ENCODE measurements around the gene RSPH6A. TPM values are rescaled to one million over a fixed set of nuclear protein-coding genes. Genes with fewer than 3 reads are reported as not detected.
A peak's percentile ranks its signal among the peaks of the same experiment; 100 is the strongest.

Gene RSPH6A
- total RNA-seq, 6 donors from 2014 or later, result 0.15 to 5.2 (median 0.32) TPM; not detected in 2

DNA sequence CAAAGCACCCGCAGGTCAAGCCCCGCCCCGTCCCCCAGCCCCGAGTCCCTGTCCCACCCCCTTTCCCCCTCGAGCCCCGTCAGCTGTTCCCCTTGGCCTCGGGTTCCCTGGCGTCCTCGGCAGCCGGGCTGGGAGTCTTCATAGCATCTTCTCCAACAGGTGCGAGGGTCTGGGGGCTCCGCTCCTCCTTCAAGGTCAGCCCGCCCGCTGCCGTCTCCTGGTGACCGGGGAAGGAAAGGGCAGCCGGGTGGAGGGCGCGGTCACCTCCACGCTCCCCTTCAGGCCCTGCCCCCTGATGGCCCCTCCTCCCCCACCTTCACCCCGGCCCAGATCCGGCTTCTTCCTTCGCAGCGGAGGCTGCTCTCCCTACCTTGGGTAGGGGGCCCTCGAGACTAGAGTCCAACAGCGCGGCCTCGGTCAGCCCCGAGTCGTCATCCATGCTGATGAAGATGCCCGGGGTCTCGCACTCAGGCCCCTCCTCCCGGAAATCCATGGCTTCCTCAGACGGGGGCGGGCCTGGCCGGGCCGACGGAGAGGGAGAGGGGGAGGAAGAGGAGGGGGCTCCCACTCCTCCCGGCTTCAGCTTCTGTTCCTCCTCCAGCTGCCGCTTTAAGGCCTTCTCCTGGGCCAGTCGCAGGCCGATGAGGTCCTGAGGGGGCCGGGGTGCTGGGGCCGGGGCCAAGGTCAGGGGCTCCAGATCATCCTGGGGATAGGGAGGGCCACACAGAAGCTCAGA, 541 bp upstream of the RSPH6A start:
- H3K4me1 ChIP-seq, result peaks cover 0 to 16% (median 2%) of the 10 kb centered on the region in 4 donors
- H3K27ac ChIP-seq, result no peak overlapping the region
- ATAC-seq (ENCODE audit: low FRiP score in 2 of 2), result no peak
- peak in 1 of 2 donors; percentile 75 for DNase-seq
- peaks cover 0 to 23% (median 14%) of the 10 kb centered on the region in 4 donors for H3K36me3 ChIP-seq
- no peak for TF ChIP-seq EP300 (IDR thresholded peaks at IDR 0.05)
- no peak for TF ChIP-seq POLR2AphosphoS5 (IDR thresholded peaks at IDR 0.05)
- TF ChIP-seq, protein P1, sequence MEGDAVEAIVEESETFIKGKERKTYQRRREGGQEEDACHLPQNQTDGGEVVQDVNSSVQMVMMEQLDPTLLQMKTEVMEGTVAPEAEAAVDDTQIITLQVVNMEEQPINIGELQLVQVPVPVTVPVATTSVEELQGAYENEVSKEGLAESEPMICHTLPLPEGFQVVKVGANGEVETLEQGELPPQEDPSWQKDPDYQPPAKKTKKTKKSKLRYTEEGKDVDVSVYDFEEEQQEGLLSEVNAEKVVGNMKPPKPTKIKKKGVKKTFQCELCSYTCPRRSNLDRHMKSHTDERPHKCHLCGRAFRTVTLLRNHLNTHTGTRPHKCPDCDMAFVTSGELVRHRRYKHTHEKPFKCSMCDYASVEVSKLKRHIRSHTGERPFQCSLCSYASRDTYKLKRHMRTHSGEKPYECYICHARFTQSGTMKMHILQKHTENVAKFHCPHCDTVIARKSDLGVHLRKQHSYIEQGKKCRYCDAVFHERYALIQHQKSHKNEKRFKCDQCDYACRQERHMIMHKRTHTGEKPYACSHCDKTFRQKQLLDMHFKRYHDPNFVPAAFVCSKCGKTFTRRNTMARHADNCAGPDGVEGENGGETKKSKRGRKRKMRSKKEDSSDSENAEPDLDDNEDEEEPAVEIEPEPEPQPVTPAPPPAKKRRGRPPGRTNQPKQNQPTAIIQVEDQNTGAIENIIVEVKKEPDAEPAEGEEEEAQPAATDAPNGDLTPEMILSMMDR (IDR thresholded peaks at IDR 0.05), result no peak
- TF ChIP-seq POLR2A (IDR thresholded peaks at IDR 0.05), result no peak
- peak overlapping the region; percentile 19 to 53 (median 35) for H3K4me3 ChIP-seq
- H3K9me3 ChIP-seq, result no peaks in the 10 kb centered on the region
- no peaks in the 10 kb centered on the region for H3K27me3 ChIP-seq
- WGBS, 2 donors, result 27 to 35% methylated on average over 28 to 31 of the region's 44 CpGs

DNA sequence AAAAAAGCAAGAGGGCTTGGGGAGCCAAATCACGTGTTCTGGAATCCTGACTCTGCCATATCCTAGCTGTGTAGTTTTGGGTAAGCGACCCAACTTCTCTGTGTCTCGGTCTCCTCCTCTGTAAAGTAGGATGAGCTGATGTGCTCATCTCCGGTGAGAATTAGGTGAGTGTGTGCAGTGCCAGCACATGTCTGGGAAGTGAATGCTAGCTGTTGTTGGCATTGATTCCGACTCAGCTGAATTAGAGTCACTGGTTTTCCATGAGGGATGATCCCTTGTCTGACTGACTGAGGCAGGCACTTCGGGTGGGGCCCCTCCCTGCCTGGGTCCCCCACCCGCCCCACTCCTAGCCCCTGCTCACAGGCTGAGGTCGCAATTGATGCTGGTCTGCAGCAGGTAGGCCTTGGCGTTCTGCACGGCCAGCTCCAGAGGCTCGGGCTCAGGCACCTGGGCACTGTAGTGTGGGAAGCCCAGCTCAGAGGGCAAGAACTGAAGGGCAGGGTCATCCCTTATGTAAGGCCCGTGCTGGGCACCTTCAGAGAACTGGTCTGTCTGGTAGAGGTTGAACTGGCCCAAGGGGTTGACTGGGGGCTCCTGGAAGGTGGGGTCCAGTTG, 835 bp downstream of the RSPH6A start:
- no peak overlapping the region for H3K27ac ChIP-seq
- no peaks in the 10 kb centered on the region for H3K27me3 ChIP-seq
- H3K4me3 ChIP-seq, result no peak overlapping the region
- 84 to 88% methylated on average over 5 to 11 of the region's 12 CpGs for WGBS, 2 donors
- DNase-seq, result peak in 1 of 2 donors; percentile 45
- no peak for ATAC-seq (ENCODE audit: low FRiP score in 2 of 2)
- H3K4me1 ChIP-seq, result peaks cover 5 to 16% (median 7%) of the 10 kb centered on the region in 4 donors
- no peaks in the 10 kb centered on the region for H3K9me3 ChIP-seq
- TF ChIP-seq POLR2AphosphoS5 (IDR thresholded peaks at IDR 0.05) (no peak), EP300 (IDR thresholded peaks at IDR 0.05) (no peak), POLR2A (IDR thresholded peaks at IDR 0.05) (no peak)
- TF ChIP-seq, protein P1 (IDR thresholded peaks at IDR 0.05), result no peak
- H3K36me3 ChIP-seq, result peaks cover 0 to 10% (median 5%) of the 10 kb centered on the region in 4 donors

DNA sequence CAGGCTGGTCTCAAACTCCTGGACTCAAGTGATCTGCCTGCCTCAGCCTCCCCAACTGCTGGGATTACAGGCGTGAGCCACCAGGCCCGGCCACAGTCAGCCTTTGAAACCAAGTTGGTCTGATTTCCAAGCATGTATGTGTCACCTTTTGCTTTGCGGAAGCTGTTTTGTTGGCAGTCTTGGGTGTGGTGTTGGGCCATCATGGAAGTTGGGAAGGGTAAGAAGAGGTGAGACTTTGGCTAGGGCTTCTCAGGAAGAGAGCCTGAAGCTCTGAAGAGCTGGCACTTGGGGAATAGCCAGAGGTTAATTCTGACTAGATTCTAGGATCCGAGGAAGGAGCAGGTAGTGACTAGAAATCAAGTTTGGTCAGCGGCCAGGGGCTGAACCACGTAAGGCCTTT, 2.8 kb downstream of the RSPH6A start:
- Histone ChIP-seq H3K4me3 (no peak overlapping the region), H3K27me3 (no peaks in the 10 kb centered on the region), H3K27ac (no peak overlapping the region), H3K4me1 (peaks cover 5 to 13% (median 7%) of the 10 kb centered on the region in 4 donors), H3K9me3 (no peaks in the 10 kb centered on the region), H3K36me3 (peaks cover 0 to 2% (median 0%) of the 10 kb centered on the region in 4 donors)
- ATAC-seq (ENCODE audit: low FRiP score in 2 of 2) (no peak), DNase-seq (no peak)
- TF ChIP-seq EP300 (IDR thresholded peaks at IDR 0.05), result no peak
- no peak for TF ChIP-seq POLR2AphosphoS5 (IDR thresholded peaks at IDR 0.05)
- TF ChIP-seq, protein P1 (IDR thresholded peaks at IDR 0.05), result no peak
- TF ChIP-seq POLR2A (IDR thresholded peaks at IDR 0.05), result no peak
- 87 to 92% methylated on average over 6 of the region's 6 CpGs for WGBS, 2 donors

DNA sequence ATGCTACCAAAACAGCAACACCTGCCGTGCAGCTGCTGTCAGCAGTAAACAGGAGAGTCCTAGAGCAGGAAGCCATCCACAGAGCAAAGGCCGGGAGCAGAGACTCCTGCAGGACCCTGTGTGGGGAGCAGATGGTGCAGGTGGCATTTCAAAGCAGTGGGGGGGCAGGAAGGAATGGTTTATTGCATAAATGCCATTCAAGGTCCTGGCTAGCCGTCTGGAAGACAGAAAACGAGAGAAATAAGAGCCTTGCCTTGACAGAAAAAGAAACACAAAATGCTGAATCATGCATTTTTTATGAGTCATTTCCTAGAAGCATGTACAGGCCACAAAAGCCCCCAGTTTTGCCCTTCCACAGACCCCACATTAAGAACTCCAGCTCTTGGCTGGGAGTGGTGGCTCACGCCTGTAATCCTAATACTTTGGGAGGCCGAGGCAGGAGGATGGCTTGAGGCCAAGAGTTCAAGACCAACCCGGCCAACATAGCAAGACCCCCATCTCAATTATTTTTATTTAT, 5.4 kb downstream of the RSPH6A start:
- DNase-seq (no peak), ATAC-seq (ENCODE audit: low FRiP score in 2 of 2) (no peak)
- 43 to 49% methylated on average over 7 of the region's 7 CpGs for WGBS, 2 donors
- no peaks in the 10 kb centered on the region for H3K9me3 ChIP-seq
- no peak overlapping the region for H3K27ac ChIP-seq
- TF ChIP-seq POLR2AphosphoS5 (IDR thresholded peaks at IDR 0.05) (no peak), EP300 (IDR thresholded peaks at IDR 0.05) (no peak), POLR2A (IDR thresholded peaks at IDR 0.05) (no peak)
- TF ChIP-seq, protein P1 (IDR thresholded peaks at IDR 0.05), result no peak
- H3K4me3 ChIP-seq, result no peak overlapping the region
- H3K4me1 ChIP-seq, result peaks cover 0 to 6% (median 5%) of the 10 kb centered on the region in 4 donors
- H3K36me3 ChIP-seq, result peaks cover 0 to 2% (median 0%) of the 10 kb centered on the region in 4 donors
- no peaks in the 10 kb centered on the region for H3K27me3 ChIP-seq

All from upper lobe of left lung (tissue), 6 donors.